CD8-positive, alpha-beta memory T cell (primary cell): ENCODE data around the gene MRGPRF. TPM values are rescaled to one million over a fixed set of nuclear protein-coding genes. Genes with fewer than 3 reads are reported as not detected.

Experiments used
- CTCF ChIA-PET: fragments of 350-600 bp; sonication (Branson Sonifier 250); formaldehyde crosslinking; loops from one replicate; lab custom pipeline; 2021; ENCODE audit warnings: antibody characterized with exemption; lab: Charles Lee
- POLR2A ChIA-PET: fragments of 350-600 bp; sonication (Branson Sonifier 250); formaldehyde crosslinking; loops from one replicate; lab custom pipeline; 2021; ENCODE audit warnings: antibody characterized with exemption; lab: Charles Lee
- DNase-seq, 5 donors: peaks; one replicate each; pipeline versions ENCODE4 v3.0.0 to v3.0.0-alpha.2; 2020 to 2022; ENCODE audit warnings: mixed read lengths in 1 of 5
- H3K27ac ChIP-seq: one replicate; pipeline ENCODE4 v1.7.0; 2013; ENCODE audit warnings: low read depth, mild to moderate bottlenecking, low read length, moderate library complexity
- H3K27me3 ChIP-seq: 2 replicates; pipeline ENCODE4 v1.7.0; 2013; ENCODE audit warnings: low read length, mild to moderate bottlenecking; ENCODE audit not compliant: insufficient read depth, poor library complexity, severe bottlenecking
- H3K36me3 ChIP-seq: 2 replicates; pipeline ENCODE4 v1.7.0; 2013; ENCODE audit warnings: mild to moderate bottlenecking, low read length, moderate library complexity; ENCODE audit not compliant: insufficient read depth
- H3K4me1 ChIP-seq: 2 replicates; pipeline ENCODE4 v1.7.0; 2013; ENCODE audit warnings: mild to moderate bottlenecking, low read length, moderate library complexity; ENCODE audit not compliant: insufficient read depth
- H3K4me3 ChIP-seq: 2 replicates; pipeline ENCODE4 v1.7.0; 2013; ENCODE audit warnings: mild to moderate bottlenecking, low read length
- H3K9me3 ChIP-seq: 2 replicates; pipeline ENCODE4 v1.7.0; 2013; ENCODE audit warnings: mild to moderate bottlenecking, low read length
- H3K27ac Mint-ChIP-seq, 8 donors: one replicate each; pipeline ENCODE4 v1.8.0; 2020 to 2021; ENCODE audit warnings: mixed read lengths in 8 of 8, mild to moderate bottlenecking in 6 of 8, inconsistent platforms in 3 of 8, moderate library complexity in 3 of 8
- H3K27me3 Mint-ChIP-seq, 2 donors: one replicate each; pipeline ENCODE4 v1.8.0; 2020 to 2021; ENCODE audit warnings: mixed read lengths in 2 of 2, mild to moderate bottlenecking in 1 of 2, moderate library complexity in 1 of 2
- H3K36me3 Mint-ChIP-seq, 3 donors: one replicate each; pipeline ENCODE4 v1.8.0; 2020 to 2021; ENCODE audit warnings: mixed read lengths in 3 of 3, inconsistent platforms in 1 of 3, mild to moderate bottlenecking in 1 of 3
- H3K4me1 Mint-ChIP-seq, 3 donors: one replicate each; pipeline ENCODE4 v1.8.0; 2020 to 2021; ENCODE audit warnings: mixed read lengths in 3 of 3, inconsistent platforms in 1 of 3, mild to moderate bottlenecking in 1 of 3
- H3K4me3 Mint-ChIP-seq, 7 donors: one replicate each; pipeline ENCODE4 v1.8.0; 2020 to 2021; ENCODE audit warnings: mixed read lengths in 7 of 7, mild to moderate bottlenecking in 6 of 7, moderate library complexity in 4 of 7, inconsistent platforms in 2 of 7
- H3K9me3 Mint-ChIP-seq, 5 donors: one replicate each; pipeline ENCODE4 v1.8.0; 2020 to 2022; ENCODE audit warnings: mixed read lengths in 5 of 5, mild to moderate bottlenecking in 3 of 5, moderate library complexity in 2 of 5, inconsistent platforms in 1 of 5
- polyA plus RNA-seq: library from polyadenylated mRNA; unstranded; fragments of 300-500 nt; fragmentation: Illumina TruSeq; gene quantifications from one replicate; pipeline ENCODE4 v1.2.3, GENCODE V29; 2021
- total RNA-seq, 2 experiments: library from RNA; stranded (reverse); gene quantifications; one replicate each; pipeline ENCODE4 v1.2.3, GENCODE V29; 2021

Gene MRGPRF
- not detected for total RNA-seq
- not detected for polyA plus RNA-seq

- no peaks in the 10 kb centered on the region for H3K9me3 ChIP-seq
- no peaks in the 10 kb centered on the region for H3K36me3 ChIP-seq
- H3K36me3 Mint-ChIP-seq, result no peaks in the 10 kb centered on the region
- ChIA-PET POLR2A (no interaction called here), CTCF (no interaction called here)
- no peak within 1 kb of the TSS for H3K4me3 ChIP-seq
- H3K9me3 Mint-ChIP-seq, result no peaks in the 10 kb centered on the region
- no peak for DNase-seq
- H3K4me1 ChIP-seq, result peaks cover 5% of the 10 kb centered on the region
- no peak within 1 kb of the TSS for H3K27ac ChIP-seq
- H3K4me3 Mint-ChIP-seq, result no peak within 1 kb of the TSS
- H3K4me1 Mint-ChIP-seq, result peaks cover 0 to 3% (median 0%) of the 10 kb centered on the region in 3 donors
- peaks cover 8 to 31% of the 10 kb centered on the region in 2 donors for H3K27me3 Mint-ChIP-seq
- H3K27me3 ChIP-seq, result peaks cover 15% of the 10 kb centered on the region
- no peak within 1 kb of the TSS for H3K27ac Mint-ChIP-seq
Observed at GRCh38 chr11:69013009-69013951, at the start of gene MRGPRF. MRGPRF (minus strand) TSS chr11:69013246; CDS start chr11:69009901, 3,345 bp downstream.

GRCh38 chr11:69062169-69062855 is 49.3 kb upstream of the MRGPRF start:
- Histone ChIP-seq H3K9me3 (no peaks in the 10 kb centered on the region), H3K4me3 (no peak overlapping the region), H3K27me3 (no peaks in the 10 kb centered on the region), H3K36me3 (no peaks in the 10 kb centered on the region), H3K27ac (no peak overlapping the region), H3K4me1 (no peaks in the 10 kb centered on the region)
- Mint-ChIP-seq H3K27ac (peak overlapping the region in 3 of 8 donors; percentile 41 to 74 (median 61)), H3K4me3 (no peak overlapping the region), H3K9me3 (no peaks in the 10 kb centered on the region), H3K27me3 (no peaks in the 10 kb centered on the region), H3K4me1 (peaks cover 0 to 9% (median 4%) of the 10 kb centered on the region in 3 donors), H3K36me3 (peaks cover 0 to 44% (median 0%) of the 10 kb centered on the region in 3 donors)
- CTCF ChIA-PET, result no interaction called here
- DNase-seq, result no peak
- POLR2A ChIA-PET, result no interaction called here

DNA sequence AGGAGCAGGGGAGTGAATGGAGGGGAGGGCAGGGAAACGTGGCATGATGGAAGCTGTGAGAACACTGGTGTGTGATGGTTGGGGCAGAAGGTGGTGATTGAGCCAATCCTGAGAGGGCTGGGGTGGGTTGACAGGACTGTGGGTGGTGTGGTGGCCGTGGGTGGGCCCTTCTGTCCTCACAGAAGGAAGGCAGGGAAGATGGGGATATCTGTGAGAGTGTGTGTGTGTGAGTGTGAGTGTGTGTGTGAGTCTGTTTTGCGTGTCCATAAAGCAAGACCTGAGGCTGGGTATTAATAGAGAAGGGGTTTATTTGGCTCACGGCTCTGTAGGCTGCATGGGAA is 48.6 kb upstream of the MRGPRF start:
- peaks cover 0 to 47% (median 0%) of the 10 kb centered on the region in 3 donors for H3K36me3 Mint-ChIP-seq
- peak overlapping the region in 4 of 8 donors; percentile 61 to 91 (median 67) for H3K27ac Mint-ChIP-seq
- no peak for DNase-seq
- ChIA-PET POLR2A (no interaction called here), CTCF (no interaction called here)
- H3K9me3 Mint-ChIP-seq, result no peaks in the 10 kb centered on the region
- Histone ChIP-seq H3K27me3 (no peaks in the 10 kb centered on the region), H3K4me3 (no peak overlapping the region), H3K4me1 (no peaks in the 10 kb centered on the region), H3K9me3 (no peaks in the 10 kb centered on the region), H3K36me3 (no peaks in the 10 kb centered on the region), H3K27ac (no peak overlapping the region)
- H3K4me1 Mint-ChIP-seq, result peaks cover 0 to 9% (median 4%) of the 10 kb centered on the region in 3 donors
- no peaks in the 10 kb centered on the region for H3K27me3 Mint-ChIP-seq
- H3K4me3 Mint-ChIP-seq, result no peak overlapping the region

GRCh38 chr11:69060806-69061712 is 48.0 kb upstream of the MRGPRF start:
- peak overlapping the region in 2 of 8 donors; percentile 15 to 91 for H3K27ac Mint-ChIP-seq
- H3K27ac ChIP-seq, result no peak overlapping the region
- no peaks in the 10 kb centered on the region for H3K27me3 Mint-ChIP-seq
- H3K9me3 Mint-ChIP-seq, result no peaks in the 10 kb centered on the region
- H3K9me3 ChIP-seq, result no peaks in the 10 kb centered on the region
- CTCF ChIA-PET, result no interaction called here
- H3K4me3 ChIP-seq, result no peak overlapping the region
- peaks cover 0 to 47% (median 0%) of the 10 kb centered on the region in 3 donors for H3K36me3 Mint-ChIP-seq
- no peaks in the 10 kb centered on the region for H3K27me3 ChIP-seq
- no peaks in the 10 kb centered on the region for H3K4me1 ChIP-seq
- no peak for DNase-seq
- no peak overlapping the region for H3K4me3 Mint-ChIP-seq
- peaks cover 4 to 13% (median 7%) of the 10 kb centered on the region in 3 donors for H3K4me1 Mint-ChIP-seq
- POLR2A ChIA-PET, result no interaction called here
- H3K36me3 ChIP-seq, result no peaks in the 10 kb centered on the region

GRCh38 chr11:69059985-69060384 is 46.9 kb upstream of the MRGPRF start:
- Mint-ChIP-seq H3K4me3 (no peak overlapping the region), H3K4me1 (peaks cover 10 to 23% (median 14%) of the 10 kb centered on the region in 3 donors), H3K27ac (peak overlapping the region in 1 of 8 donors; percentile 75), H3K27me3 (no peaks in the 10 kb centered on the region), H3K9me3 (no peaks in the 10 kb centered on the region), H3K36me3 (peaks cover 0 to 50% (median 0%) of the 10 kb centered on the region in 3 donors)
- ChIA-PET POLR2A (no interaction called here), CTCF (no interaction called here)
- H3K4me3 ChIP-seq, result no peak overlapping the region
- H3K27ac ChIP-seq, result no peak overlapping the region
- H3K27me3 ChIP-seq, result no peaks in the 10 kb centered on the region
- no peaks in the 10 kb centered on the region for H3K4me1 ChIP-seq
- no peak for DNase-seq
- no peaks in the 10 kb centered on the region for H3K36me3 ChIP-seq
- H3K9me3 ChIP-seq, result no peaks in the 10 kb centered on the region

DNA sequence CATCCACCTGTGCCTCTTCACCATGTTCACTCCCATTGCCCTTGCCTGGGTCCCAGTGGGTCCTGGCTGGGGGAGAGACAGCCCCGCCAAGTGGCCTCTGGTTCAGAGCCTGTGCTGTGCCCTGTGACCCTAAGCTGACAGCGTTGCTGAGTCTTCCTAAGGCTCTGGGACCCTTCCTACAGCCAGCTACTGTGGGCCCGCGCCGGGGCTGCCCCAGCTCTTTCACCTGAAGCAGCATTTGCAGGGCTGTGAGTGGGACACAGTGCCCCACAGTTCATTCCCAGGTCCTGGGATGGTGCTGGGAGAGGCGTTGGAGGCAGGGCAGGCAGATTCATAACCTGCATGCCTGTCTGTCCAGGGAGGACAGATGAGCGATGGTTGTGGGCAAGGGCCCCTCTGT is 46.4 kb upstream of the MRGPRF start:
- H3K4me3 Mint-ChIP-seq, result no peak overlapping the region
- H3K4me1 Mint-ChIP-seq, result peaks cover 10 to 24% (median 14%) of the 10 kb centered on the region in 3 donors
- peaks cover 0 to 55% (median 0%) of the 10 kb centered on the region in 3 donors for H3K36me3 Mint-ChIP-seq
- H3K27ac ChIP-seq, result no peak overlapping the region
- ChIA-PET CTCF (no interaction called here), POLR2A (no interaction called here)
- H3K27me3 Mint-ChIP-seq, result no peaks in the 10 kb centered on the region
- DNase-seq, result no peak
- H3K4me1 ChIP-seq, result no peaks in the 10 kb centered on the region
- H3K27ac Mint-ChIP-seq, result peak overlapping the region in 1 of 8 donors; percentile 90
- H3K4me3 ChIP-seq, result no peak overlapping the region
- H3K9me3 Mint-ChIP-seq, result no peaks in the 10 kb centered on the region
- no peaks in the 10 kb centered on the region for H3K9me3 ChIP-seq
- H3K36me3 ChIP-seq, result no peaks in the 10 kb centered on the region
- no peaks in the 10 kb centered on the region for H3K27me3 ChIP-seq

- Mint-ChIP-seq H3K4me1 (peaks cover 10 to 25% (median 15%) of the 10 kb centered on the region in 3 donors), H3K9me3 (no peaks in the 10 kb centered on the region), H3K27me3 (no peaks in the 10 kb centered on the region), H3K4me3 (no peak overlapping the region), H3K27ac (no peak overlapping the region), H3K36me3 (peaks cover 0 to 58% (median 0%) of the 10 kb centered on the region in 3 donors)
- Histone ChIP-seq H3K27ac (no peak overlapping the region), H3K4me1 (no peaks in the 10 kb centered on the region), H3K4me3 (no peak overlapping the region), H3K27me3 (no peaks in the 10 kb centered on the region), H3K36me3 (no peaks in the 10 kb centered on the region), H3K9me3 (no peaks in the 10 kb centered on the region)
- POLR2A ChIA-PET, result no interaction called here
- CTCF ChIA-PET, result no interaction called here
- DNase-seq, result no peak
Observed at GRCh38 chr11:69058511-69059270, 45.6 kb upstream of the MRGPRF start.
